GM21528 (cell line): ENCODE results near the gene THRB.
"Not testable (repeated sequence)": the region's sequence is repeated elsewhere in the genome, so short reads cannot be mapped to it uniquely, and the experiment has no call there.

ENCODE experiments used
- ATAC-seq: cut with Tn5 transposase; IDR thresholded peaks from one replicate; pipeline ENCODE4 v1.9.1; 2021; ENCODE audit warnings: mild to moderate bottlenecking, moderate library complexity; ENCODE audit not compliant: unreplicated experiment, low FRiP score

The THRB gene

DNA sequence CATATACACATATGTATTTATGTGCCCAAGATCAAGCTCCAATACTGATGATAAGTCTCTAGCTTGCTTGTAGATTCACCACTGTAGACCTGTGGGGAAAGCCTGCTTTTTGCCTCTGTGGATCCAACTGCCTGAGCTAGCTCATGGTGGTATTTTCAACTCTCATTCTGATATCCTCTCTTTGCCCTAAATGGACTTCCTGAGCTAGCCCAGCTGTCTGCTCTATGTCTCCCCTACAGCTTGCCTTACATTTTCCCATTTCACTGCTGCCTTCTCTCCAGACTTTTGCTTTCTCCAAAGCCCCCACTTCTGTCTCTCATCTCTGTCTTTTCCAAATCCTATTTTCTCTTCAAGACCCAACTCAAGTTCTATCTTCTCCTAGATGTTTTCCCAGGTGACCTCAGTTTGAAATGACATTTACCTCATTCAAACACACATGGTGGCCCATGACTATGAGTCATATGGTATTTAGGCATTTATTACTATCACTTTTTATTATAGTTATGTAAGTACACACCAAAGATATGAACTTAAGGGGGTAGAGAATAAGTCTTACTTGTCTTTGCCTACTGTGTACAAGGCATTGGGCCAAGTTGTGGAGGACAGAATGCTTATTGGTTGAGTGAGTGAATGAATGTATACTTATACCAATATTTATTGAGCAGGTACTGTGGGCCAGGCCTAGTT is 357.9 kb downstream of the THRB start:
- no peak for ATAC-seq

DNA sequence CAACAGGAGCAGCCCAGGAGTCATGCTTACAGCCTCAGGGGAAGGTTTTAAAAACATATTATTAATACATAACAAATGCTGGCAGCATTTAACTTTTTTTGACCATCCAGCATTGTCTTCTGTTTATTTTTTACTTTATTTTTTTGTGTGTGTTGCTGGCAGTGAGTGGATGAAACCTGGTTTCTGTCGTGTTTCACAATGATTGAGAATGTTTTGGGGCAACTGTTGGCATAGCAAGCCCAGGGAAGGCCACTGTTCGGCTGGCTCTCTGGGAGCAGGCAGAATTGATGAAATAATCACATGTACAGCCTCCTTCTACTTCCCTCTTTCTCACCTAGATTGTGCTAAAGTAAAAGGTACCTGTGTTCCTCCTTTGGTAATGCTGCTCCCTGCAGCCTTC is 359.4 kb downstream of the THRB start:
- no peak for ATAC-seq

DNA sequence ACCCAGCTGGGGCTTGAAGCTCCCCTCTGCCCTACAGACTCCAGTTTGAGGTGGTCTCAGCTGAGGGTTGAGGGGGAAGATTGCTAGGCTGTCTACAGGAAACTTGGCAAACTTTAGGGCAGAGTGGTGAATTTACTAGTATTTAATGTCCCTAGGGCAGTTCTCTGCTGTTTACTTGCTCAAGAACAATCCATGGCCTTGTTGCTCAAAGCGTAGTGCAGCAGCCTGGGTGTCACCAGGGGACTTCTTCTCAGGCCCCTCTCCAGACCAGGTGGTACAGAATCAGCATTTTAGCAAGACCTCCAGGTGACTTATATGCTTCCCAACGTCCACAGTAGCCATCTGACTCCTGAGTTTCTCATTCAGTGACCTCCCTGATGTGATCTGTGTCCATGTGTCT is 360.7 kb downstream of the THRB start:
- no peak for ATAC-seq

DNA sequence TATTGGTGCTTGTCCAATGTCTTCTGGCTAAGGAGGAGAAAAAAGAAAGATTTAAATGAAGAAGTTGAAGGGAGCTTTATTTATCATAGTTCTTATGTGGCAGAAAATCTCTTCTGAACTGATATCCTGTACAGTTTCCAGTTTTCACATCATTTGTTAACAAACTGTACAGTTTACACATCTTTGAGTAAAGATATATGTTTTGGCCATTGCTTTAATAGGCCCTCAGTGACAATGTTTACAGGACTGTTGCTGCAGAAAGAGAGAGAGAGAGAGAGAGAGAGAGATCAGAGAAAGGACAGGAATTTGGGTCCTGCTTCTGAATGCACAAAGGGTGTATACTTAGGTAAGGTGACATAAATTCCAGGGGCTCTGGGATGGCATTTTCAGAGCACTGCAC is 361.2 kb downstream of the THRB start:
- ATAC-seq: no peak

DNA sequence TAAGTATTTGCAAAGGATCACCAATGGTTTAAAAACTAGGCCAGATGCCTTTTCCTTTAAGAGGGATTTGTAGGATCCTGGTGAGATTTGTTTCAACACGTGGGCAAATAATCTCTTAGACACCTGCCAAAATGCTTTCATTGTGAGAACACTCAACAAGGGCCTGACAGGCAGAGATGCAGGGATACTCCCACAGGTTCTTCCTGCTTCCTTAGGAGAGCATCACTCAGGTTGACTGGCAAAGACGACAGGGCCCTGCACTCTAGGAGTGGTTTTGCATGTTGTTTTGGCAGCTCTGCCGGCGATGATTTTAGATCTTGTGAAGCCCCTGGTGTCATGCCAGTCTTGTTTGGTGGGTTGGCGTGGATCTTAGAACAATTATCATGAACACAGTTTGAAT is 365.1 kb downstream of the THRB start:
- ATAC-seq: no peak

DNA sequence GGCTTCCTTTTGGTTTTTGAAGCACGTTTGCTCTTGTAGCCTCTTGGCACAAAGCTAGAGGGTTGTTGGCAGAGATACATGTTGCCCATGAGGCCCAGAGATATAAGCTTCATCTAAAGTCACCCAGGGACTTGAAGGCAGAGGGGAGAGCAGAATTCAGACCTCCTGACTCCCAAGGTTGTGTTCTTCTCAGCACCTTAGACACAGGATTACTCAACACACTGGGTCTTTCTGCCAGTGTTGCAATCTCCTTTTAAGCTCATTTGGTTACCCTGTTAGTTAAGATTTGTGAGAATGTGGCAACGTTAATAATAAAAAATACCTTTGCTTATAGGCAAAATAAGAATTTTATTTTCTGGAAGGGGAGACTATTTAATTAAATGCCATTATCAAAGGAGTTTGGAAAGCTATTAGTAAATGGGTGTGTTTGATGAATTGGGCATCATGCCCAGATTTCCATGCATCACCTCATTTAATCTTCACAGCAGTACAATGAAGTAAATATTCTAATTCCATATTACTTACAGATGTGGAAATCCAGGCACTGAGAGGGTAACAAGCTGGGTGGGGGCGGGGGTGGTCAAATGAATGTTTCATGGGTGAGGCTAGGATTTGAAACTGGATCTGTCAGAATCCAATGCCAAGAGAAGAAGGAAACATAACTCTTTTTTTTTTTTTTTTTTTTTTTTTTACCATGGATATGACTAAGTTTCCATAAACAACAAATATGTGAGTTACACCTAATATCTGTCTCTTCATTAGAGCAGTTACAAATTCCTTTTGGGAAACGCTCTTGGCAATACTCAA is 366.2 kb downstream of the THRB start:
- no peak for ATAC-seq

DNA sequence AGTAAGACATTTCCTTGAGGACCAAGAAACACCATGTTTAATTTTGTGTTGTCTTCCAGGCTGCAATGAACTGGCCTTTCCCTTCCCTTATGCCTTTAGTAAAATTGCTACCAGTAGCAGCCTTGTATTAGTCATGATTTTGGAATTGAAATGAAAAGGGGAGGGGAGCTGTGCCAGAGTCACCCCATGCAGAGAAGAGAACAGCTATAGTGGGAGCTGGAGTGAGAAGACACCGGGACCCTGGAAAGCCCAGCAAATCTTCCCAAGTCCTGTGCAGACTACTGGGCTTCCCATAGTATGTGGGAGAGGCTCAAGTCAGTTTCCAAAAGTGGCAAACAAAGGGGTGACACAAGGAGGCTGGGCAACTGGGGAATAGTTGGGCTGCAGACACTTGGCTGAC is 371.1 kb downstream of the THRB start:
- no peak for ATAC-seq

DNA sequence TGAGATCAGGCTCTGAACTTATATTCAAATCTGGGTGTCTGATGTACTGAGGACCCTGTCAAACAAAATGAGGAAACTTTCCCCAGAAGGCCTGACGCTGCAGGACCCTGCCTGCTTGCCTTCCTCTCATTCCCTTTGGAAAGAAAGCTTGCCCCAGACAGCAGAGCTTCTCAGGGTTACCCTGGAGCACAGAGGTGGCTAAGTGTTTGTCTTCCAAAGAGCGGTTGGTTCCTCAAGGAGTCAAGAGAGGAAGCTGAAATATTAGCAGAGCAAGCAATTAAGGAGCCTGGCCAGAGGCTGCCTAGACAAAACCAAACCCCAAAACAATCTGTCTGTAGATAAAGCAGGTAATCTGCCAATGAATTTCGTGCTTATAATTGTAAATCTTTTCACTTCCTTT is 374.2 kb downstream of the THRB start:
- ATAC-seq: no peak

DNA sequence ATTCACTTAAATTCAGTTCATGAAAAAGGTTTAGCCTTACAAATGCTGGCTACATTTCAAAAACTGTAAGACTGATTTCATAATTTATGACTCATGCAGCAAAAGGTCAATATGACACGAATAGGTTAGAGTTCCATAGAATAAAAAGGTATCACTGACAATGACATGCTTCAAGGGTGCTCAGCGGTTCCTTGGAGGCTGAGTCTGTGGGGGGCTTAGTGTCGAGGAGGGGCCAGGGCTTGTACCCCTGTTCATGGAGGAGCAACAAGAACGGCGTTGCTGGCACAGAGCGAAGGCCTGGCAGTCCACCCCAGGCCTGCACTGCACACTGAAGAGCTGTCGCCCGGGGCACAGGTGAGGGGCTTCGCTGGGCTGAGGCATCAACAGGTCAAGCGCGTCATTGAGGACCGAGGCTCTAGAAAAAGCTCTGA is 375.3 kb downstream of the THRB start:
- no peak for ATAC-seq

DNA sequence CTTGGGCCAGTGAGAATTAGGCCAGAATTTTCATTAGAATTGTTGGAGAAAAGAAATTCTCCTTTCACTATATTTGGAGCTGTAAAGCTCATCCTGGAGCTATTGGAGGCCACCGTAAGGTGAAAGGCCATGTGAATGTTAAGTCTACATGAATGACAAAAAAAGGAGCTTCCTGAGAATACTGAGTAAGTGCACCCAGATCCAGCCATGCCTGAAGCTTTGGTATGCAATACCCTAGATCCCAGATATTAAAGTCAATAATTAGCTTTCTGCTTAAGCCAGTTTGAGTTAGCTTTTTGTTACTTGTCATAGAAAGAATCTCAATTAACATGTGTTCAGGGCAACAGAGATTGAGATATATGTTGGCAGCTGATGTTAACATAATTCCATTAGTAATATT is 377.1 kb downstream of the THRB start:
- no peak for ATAC-seq

DNA sequence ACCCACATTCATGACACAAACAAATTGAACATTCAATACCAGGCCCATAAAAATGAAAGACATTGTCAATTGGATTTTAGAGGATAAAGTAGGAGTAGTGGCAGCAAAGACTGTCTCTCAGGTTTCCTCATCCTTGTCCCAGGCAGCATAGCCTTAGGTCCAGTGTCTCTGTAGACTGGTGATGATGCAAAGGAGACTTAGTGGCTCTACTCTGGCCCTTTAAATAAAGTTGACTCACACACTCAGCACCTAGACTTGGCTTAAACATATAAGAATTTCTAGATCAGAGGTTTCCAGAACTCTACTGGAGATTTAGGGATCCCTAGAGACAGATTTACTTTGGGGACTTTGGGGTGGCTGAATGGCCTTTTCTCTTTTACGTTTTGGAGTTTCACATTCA is 382.9 kb downstream of the THRB start:
- no peak for ATAC-seq

DNA sequence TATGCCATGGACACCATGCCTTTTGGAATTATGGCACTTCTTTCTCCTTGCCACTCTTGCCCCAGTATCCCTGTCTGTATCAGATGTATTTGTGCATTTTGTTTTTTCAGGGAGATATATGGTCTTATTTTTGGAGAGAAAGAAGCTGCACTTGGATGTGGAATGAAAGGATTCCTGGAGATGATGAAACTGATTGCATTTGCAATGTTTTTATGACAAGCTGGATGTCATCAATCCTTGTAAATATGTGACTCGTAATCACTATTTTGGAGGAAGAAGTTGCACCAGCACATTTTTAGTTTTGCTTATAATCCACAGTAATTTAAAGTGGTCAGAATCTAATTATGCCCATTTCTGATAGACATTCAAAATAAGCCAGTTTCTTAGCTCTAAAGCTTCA is 384.6 kb downstream of the THRB start:
- no peak for ATAC-seq

DNA sequence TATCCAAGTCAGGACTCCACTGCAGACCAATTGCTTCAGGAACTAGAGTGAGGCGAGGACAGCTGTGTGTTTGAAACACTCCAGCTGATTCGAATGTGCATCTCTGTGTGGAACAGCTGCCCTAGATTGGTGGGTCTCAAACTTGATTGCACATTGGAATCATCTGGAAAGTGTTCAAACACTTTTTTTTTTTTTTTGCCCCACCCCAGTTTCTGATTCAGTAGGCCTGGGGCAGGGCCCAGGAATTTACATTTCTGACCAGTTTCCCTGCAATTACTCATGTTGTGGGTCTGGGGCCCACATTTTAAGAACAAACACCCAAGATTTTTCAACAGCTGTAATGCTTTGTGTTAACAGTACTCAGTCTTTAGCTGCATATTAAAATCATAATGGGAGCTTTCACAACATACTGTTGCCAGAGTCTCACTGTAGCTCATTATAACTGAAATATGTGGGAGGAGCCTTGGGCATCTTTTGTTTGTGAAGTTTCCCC is 392.9 kb downstream of the THRB start:
- no peak for ATAC-seq

DNA sequence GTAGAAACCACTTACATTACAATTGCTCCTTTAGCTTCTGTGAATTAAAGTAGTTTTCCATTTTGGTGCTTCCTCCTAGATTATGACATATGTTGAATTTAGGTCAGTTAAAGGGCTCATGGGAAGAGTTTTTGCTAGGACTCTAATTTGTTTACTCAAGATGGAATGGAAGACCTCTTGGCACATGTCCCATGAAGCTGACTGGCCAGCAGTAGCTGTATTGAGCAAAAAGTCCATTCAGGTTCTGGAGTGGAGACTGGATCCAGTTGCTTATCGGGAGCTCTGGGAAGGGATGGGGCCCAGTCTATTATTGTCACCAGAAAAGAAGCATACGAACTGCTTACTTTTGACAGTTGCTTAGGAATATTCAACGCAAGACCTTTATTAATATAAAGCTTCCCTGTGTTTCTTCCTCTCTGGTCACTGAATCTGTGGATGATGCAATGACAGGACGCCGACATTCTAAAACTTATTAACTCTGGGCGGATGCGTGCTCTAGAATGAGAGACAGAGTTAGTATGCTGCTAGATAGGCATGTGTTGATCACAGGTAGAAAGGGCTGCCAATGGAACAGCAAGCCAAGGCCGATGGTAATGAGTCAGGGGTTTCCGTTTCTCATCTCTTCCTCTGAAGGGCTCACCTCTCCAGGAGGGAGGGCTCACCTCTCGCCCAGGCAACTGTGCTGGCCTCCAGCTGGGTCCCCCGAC is 393.8 kb downstream of the THRB start:
- ATAC-seq: no peak

DNA sequence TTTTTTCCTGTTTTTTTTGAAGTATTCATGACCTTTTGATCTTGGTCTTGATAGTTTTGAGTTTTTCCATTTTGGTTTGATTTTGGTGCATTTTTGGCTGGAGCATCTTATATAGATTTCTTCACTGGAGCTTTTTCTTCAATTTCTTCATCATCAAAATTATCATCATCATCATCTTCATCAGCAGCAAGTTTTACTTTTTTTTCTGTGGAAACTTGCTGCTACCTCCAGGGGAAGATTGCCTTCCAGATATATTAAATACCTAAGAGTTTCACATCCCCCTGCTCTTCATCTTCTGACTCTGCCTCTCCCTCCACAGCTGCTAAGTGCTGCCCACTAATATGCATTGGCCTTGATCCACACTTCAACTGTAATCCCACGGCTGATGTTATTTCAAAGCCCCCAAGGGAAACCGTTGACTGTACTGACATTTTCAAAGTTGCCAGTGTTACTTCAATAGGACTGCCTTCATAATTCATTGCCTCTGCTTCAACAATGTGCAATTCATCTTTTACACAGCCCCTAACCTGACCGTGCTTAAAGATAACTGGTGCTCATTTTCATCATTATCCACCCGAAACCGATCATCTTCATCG is 397.9 kb downstream of the THRB start:
- no peak for ATAC-seq

DNA sequence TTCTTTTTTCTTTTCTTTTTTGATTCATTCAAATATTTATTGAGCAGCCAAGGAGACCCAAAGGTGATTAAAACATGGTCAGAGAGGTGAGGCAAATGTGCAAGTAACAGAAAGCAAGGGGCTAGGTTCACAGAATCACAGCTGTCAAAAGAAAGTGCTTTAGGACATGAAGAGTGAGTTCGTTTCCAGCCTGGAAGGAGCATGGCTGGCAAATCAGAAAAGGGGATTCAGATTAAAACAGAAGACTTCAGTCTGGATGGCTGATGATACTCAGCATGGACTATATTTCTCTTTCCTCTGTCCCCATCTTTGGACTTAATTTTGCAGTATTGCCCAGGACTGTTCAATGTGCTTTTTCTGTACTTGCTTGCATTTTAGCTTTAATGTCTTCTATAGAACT is 398.4 kb downstream of the THRB start:
- no peak for ATAC-seq

DNA sequence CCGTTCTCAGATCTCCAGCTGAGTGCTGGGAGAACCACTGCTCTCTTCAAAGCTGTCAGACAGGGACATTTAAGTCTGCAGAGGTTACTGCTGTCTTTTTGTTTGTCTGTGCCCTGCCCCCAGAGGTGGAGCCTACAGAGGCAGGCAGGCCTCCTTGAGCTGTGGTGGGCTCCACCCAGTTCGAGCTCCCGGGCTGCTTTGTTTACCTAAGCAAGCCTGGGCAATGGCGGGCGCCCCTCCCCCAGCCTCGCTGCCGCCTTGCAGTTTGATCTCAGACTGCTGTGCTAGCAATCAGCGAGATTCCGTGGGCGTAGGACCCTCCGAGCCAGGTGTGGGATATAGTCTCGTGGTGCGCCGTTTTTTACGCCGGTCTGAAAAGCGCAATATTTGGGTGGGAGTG is 399.8 kb downstream of the THRB start:
- not testable (repeated sequence) for ATAC-seq

DNA sequence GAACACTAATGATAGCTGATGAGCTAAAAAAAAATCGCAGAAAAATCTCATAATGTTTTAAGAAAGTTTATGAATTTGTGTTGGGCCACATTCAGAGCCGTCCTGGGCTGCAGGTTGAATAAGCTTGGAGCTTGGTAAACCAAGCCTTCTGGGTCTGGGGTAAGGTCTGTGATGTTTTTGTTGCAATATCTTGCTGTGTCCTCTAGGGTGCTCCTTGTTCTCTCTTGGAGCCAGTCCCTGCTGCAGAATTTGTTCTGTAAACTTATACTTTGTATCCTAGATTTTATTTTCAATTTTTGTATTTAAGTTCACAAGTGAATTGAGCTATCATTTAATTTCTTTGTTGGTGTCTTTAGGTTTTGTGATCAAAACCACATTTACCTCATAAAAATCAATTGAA is 405.9 kb downstream of the THRB start:
- peak; percentile 55 for ATAC-seq

DNA sequence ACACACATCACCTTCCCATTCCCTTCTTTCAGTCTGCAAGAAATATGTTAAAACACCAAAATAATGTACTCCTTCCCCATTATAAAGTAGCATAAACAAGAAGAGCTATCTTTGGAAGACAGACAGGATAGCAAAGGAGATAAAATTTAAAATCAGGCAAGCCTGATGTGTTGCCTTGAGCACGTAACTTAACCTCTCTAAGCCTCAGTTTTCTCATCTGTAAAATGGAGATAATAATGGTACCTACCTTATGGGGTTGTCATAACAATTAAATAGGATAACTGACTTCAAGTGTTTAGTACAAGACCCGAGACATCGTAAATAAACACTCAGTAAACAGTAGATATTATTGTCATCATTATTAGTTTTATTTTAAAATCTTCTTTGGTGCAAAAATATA is 407.2 kb downstream of the THRB start:
- no peak for ATAC-seq

DNA sequence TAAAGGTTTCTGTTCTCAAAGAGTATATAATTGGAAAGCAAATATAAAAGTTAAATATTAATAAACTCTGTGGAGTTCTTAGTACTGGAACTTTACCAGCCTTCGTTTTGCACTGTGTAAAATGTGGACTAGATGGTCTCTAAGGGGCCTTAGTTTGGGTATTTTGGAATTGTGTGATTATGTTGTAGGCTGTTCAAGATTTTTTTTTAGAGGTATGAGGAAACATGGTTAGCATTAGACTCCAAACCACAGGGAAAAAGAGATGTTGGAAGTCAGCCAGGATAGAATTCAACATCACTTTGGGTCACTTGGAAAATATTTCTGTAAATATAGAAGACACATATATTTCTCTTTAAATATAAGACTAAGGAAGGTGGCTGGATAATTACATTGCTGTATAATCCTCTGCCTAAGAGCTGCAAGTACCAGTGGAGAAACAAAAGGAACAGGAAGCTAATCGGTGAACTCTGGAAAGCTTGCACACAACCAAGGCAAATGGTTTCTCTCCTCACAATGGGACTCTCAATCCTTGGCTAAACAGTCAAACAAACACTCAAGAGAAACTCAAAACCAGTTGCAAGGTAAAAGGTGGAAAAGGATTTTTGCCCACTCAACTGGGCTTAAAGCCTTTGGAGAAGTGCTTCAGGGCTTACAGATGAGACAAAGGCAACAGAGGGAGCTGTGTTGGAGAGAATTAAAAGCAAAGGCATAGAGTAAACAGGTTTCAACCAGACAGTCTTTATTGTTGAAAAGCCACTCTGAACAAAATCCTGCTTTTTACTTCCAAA is 407.8 kb downstream of the THRB start:
- ATAC-seq: no peak
